Peyer's patch (tissue), 4 donors: ENCODE results near the gene AUP1. TPM values are rescaled to one million over a fixed set of nuclear protein-coding genes. Genes with fewer than 3 reads are reported as not detected.

Source experiments
- DNase-seq, 3 donors: peaks; one replicate each; pipeline ENCODE4 v3.0.0-alpha.2; 2017 to 2019
- H3K27ac ChIP-seq, 4 donors: fragments of 200-600 bp; sonication (generic); one replicate each; pipeline ENCODE4 v1.5.1; 2016 to 2019
- H3K27me3 ChIP-seq, 2 donors: fragments of 200-600 bp; sonication (generic); one replicate each; pipeline ENCODE4 v1.5.1; 2019
- H3K36me3 ChIP-seq, 3 donors: fragments of 200-600 bp; sonication (generic); one replicate each; pipeline ENCODE4 v1.5.1; 2016 to 2019
- H3K4me1 ChIP-seq, 4 donors: fragments of 200-600 bp; sonication (generic); one replicate each; pipeline ENCODE4 v1.5.1; 2016 to 2019
- H3K4me3 ChIP-seq, 4 donors: fragments of 200-600 bp; sonication (generic); 1 replicate in 3 of 4; 2 replicates in 1 of 4; pipeline ENCODE4 v1.5.1; 2016 to 2019; ENCODE audit warnings: mild to moderate bottlenecking in 1 of 4
- H3K9me3 ChIP-seq, 4 donors: fragments of 200-600 bp; sonication (generic); one replicate each; pipeline ENCODE4 v1.5.1; 2016 to 2019; ENCODE audit warnings: mild to moderate bottlenecking in 1 of 4
- POLR2A ChIP-seq, 2 donors: fragments of 450-650 bp; IDR thresholded peaks; one replicate each; pipeline ENCODE4 v1.5.1; 2017; ENCODE audit warnings: antibody characterized with exemption in 2 of 2, mild to moderate bottlenecking in 2 of 2, moderate library complexity in 2 of 2
- total RNA-seq, 4 donors: library from RNA; depleted of rRNA; stranded (reverse); fragments of >200 nt; gene quantifications; one replicate each; pipeline ENCODE4 v1.1.0, GENCODE V29; 2016
- TF ChIP-seq, protein P1 (sequence below), 6 experiments: fragments of 450-650 bp in 4 of 6; fragments of 200-600 bp in 2 of 6; sonication (generic) in 1 of 6; IDR thresholded peaks; one replicate each; pipeline ENCODE4 v1.5.1; 2017 to 2019; ENCODE audit warnings: antibody characterized with exemption in 6 of 6, mild to moderate bottlenecking in 3 of 6, moderate library complexity in 1 of 6

Gene AUP1, protein sequence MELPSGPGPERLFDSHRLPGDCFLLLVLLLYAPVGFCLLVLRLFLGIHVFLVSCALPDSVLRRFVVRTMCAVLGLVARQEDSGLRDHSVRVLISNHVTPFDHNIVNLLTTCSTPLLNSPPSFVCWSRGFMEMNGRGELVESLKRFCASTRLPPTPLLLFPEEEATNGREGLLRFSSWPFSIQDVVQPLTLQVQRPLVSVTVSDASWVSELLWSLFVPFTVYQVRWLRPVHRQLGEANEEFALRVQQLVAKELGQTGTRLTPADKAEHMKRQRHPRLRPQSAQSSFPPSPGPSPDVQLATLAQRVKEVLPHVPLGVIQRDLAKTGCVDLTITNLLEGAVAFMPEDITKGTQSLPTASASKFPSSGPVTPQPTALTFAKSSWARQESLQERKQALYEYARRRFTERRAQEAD
- total RNA-seq, result 100 to 1,000 TPM; 183 to 233 (median 213) TPM

DNA sequence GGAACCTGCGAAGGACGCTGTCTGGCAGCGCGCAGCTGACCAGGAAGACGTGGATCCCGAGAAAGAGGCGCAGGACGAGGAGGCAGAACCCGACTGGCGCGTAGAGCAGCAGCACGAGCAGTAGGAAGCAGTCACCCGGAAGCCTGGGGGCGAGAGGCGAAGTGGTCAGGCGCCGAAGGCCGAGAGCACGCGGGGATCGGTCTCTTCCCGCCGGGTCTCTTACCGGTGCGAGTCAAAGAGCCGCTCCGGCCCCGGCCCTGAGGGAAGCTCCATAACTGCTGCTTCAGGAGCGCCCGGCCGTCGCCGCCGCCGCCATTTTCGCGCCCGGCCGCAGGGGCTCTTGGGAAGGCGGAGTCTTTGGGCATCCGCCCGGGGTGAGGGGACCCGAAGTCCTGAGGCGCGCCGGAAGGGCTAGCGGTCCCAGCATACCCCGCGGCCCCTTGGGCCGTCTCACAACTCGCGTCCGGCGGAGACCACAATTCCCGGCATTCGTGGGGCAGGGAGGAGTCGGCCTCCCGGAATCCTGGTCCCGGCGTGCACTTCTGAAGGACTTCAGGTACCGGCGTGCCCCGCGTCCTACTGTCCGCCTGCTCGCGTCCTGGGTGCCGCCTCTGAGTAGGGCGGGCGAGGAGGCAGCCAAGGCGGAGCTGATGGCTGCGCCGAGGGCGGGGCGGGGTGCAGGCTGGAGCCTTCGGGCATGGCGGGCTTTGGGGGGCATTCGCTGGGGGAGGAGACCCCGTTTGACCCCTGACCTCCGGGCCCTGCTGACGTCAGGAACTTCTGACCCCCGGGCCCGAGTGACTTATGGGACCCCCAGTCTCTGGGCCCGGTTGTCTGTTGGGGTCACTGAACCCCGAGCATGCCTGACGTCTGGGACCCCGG lies at the start of gene AUP1, which contains the start of gene HTRA2:
AUP1 (minus strand) TSS at position 350 of the 882 bp plus-strand sequence; CDS start at position 273, 77 bp downstream.
HTRA2 (plus strand) TSS at position 577 of the 882 bp plus-strand sequence; CDS start at position 651, 74 bp downstream.
- TF ChIP-seq, protein P1, sequence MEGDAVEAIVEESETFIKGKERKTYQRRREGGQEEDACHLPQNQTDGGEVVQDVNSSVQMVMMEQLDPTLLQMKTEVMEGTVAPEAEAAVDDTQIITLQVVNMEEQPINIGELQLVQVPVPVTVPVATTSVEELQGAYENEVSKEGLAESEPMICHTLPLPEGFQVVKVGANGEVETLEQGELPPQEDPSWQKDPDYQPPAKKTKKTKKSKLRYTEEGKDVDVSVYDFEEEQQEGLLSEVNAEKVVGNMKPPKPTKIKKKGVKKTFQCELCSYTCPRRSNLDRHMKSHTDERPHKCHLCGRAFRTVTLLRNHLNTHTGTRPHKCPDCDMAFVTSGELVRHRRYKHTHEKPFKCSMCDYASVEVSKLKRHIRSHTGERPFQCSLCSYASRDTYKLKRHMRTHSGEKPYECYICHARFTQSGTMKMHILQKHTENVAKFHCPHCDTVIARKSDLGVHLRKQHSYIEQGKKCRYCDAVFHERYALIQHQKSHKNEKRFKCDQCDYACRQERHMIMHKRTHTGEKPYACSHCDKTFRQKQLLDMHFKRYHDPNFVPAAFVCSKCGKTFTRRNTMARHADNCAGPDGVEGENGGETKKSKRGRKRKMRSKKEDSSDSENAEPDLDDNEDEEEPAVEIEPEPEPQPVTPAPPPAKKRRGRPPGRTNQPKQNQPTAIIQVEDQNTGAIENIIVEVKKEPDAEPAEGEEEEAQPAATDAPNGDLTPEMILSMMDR (IDR thresholded peaks at IDR 0.05), result peak in 1 of 6 experiments; percentile 1
- peak; percentile 79 to 83 for TF ChIP-seq POLR2A (IDR thresholded peaks at IDR 0.05)
- Histone ChIP-seq H3K27me3 (no peaks in the 10 kb centered on the region), H3K9me3 (no peaks in the 10 kb centered on the region), H3K4me3 (peak within 1 kb of the TSS; percentile 58 to 92 (median 76)), H3K4me1 (peaks cover 0 to 22% (median 11%) of the 10 kb centered on the region in 4 donors), H3K36me3 (peaks cover 0 to 30% (median 0%) of the 10 kb centered on the region in 3 donors), H3K27ac (peak within 1 kb of the TSS; percentile 77 to 94 (median 92))
- peak; percentile 98 to 99 (median 98) for DNase-seq

DNA sequence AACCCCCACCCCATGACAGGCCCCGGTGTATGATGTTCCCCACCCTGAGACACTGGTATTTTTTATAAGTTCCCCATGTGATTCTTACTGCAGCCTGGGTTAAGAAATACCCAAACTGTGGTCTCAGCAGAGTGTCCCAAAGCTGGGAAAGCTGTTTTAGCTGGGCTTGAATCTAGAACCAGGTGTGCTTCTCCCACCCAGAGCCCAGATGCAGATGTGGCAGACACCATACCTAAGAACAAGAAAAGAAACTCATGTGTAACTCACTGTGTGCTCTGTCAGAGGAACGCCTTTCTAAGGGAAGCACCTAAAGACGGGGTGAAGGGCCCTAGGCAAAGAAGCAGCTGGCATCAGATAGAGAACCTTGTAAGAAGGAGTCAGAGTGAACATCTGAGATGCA lies 48.9 kb upstream of the AUP1 start:
- H3K27me3 ChIP-seq, result no peaks in the 10 kb centered on the region
- no peak overlapping the region for H3K4me3 ChIP-seq
- H3K9me3 ChIP-seq, result no peaks in the 10 kb centered on the region
- TF ChIP-seq, protein P1 (IDR thresholded peaks at IDR 0.05), result no peak
- no peak for TF ChIP-seq POLR2A (IDR thresholded peaks at IDR 0.05)
- H3K36me3 ChIP-seq, result no peaks in the 10 kb centered on the region
- DNase-seq, result no peak
- H3K27ac ChIP-seq, result no peak overlapping the region
- H3K4me1 ChIP-seq, result peaks cover 0 to 11% (median 0%) of the 10 kb centered on the region in 4 donors

DNA sequence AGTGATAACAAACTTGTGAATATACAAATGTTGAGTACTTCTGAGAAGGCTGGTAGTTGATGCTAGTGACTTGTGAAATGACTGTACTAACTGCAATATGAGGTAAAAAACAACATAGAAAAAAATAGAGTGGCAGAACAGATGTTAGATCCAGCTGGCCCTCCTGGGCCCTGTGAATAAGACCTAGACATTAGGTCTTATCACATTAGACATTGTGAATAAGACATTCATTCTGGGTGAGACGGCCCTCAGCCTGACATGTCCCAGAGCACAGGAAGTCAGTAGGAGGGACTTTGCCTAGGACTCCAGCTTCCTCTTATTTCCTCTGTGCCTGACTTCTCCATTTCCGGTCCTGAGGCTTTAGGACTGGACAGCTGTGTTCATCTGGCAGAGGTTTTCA lies 47.9 kb upstream of the AUP1 start:
- H3K36me3 ChIP-seq, result no peaks in the 10 kb centered on the region
- no peak overlapping the region for H3K4me3 ChIP-seq
- H3K9me3 ChIP-seq, result no peaks in the 10 kb centered on the region
- TF ChIP-seq POLR2A (IDR thresholded peaks at IDR 0.05), result no peak
- TF ChIP-seq, protein P1 (IDR thresholded peaks at IDR 0.05), result no peak
- DNase-seq, result no peak
- peaks cover 0 to 11% (median 0%) of the 10 kb centered on the region in 4 donors for H3K4me1 ChIP-seq
- no peaks in the 10 kb centered on the region for H3K27me3 ChIP-seq
- peak overlapping the region in 1 of 4 donors; percentile 30 for H3K27ac ChIP-seq

DNA sequence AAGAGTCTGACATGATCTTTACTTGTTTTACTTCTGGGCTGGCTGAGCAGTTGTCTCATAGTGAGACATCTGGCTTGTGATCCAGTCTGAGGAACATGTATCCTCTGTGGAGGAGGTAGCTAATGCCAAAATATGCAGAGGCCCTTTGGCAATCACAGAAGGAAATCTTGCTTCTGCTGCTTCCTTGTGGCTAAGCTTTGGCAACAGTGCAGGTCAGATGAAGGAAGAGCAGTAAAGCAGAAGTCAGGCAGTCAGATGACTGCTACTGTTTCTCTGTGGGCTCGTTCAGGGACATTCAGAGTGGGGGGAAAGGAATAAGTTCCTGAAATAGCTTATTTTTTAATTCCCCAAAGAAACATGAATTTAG lies 47.3 kb upstream of the AUP1 start:
- TF ChIP-seq, protein P1 (IDR thresholded peaks at IDR 0.05), result no peak
- no peak for TF ChIP-seq POLR2A (IDR thresholded peaks at IDR 0.05)
- no peak for DNase-seq
- Histone ChIP-seq H3K4me3 (no peak overlapping the region), H3K4me1 (peaks cover 0 to 11% (median 0%) of the 10 kb centered on the region in 4 donors), H3K9me3 (no peaks in the 10 kb centered on the region), H3K27me3 (no peaks in the 10 kb centered on the region), H3K27ac (peak overlapping the region in 2 of 4 donors; percentile 24 to 30), H3K36me3 (no peaks in the 10 kb centered on the region)

DNA sequence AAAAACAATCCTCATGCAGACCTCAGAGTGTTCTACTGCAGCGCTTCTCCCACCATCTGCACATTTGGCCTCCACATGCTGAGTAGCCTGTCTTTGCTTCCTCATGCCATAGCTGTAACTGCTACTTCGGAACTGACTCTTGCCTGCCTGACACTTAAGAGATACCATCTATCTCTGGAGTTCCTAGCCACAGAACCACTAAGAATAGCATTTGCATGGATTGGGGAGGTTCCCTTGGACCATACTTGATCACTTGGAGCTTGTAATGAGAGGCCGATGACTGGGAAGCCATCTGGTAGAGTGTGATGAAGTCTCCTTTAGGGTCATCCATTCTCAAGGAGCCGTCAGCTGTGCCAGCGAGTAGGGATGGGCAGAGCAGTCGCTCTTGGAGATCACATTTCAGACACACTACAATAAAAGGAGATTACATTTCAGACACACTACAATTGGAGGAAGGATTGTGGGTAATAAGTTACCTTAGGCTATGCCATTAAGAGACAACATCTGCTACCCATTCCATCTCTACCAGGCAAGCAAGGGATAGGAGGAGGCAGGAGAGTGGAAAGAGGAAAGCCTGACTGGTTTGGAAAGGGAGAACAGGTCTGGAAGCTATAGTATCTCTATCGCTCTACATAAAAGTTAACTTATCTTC lies 46.8 kb upstream of the AUP1 start:
- Histone ChIP-seq H3K27ac (peak overlapping the region in 2 of 4 donors; percentile 4 to 24), H3K9me3 (no peaks in the 10 kb centered on the region), H3K27me3 (no peaks in the 10 kb centered on the region), H3K4me3 (no peak overlapping the region), H3K36me3 (no peaks in the 10 kb centered on the region), H3K4me1 (peaks cover 0 to 11% (median 0%) of the 10 kb centered on the region in 4 donors)
- no peak for TF ChIP-seq POLR2A (IDR thresholded peaks at IDR 0.05)
- TF ChIP-seq, protein P1 (IDR thresholded peaks at IDR 0.05), result no peak
- no peak for DNase-seq
